Stimulated activated CD4-positive, alpha-beta T cell treated with anti-CD3 and anti-CD28 coated beads, Interleukin-12 subunit alpha, Interleukin-12 subunit beta, amount 100 ng/mL, for 24 hours (primary cell): ENCODE data around the gene CD164L2.
A peak's percentile ranks its signal among the peaks of the same experiment; 100 is the strongest.
"Not testable (repeated sequence)": the region's sequence is repeated elsewhere in the genome, so short reads cannot be mapped to it uniquely, and the experiment has no call there.

Source experiments
- DNase-seq, 2 experiments: peaks; one replicate each; pipeline ENCODE4 v3.0.0-alpha.2; 2020; ENCODE audit warnings: low read depth in 2 of 2

The CD164L2 gene

DNA sequence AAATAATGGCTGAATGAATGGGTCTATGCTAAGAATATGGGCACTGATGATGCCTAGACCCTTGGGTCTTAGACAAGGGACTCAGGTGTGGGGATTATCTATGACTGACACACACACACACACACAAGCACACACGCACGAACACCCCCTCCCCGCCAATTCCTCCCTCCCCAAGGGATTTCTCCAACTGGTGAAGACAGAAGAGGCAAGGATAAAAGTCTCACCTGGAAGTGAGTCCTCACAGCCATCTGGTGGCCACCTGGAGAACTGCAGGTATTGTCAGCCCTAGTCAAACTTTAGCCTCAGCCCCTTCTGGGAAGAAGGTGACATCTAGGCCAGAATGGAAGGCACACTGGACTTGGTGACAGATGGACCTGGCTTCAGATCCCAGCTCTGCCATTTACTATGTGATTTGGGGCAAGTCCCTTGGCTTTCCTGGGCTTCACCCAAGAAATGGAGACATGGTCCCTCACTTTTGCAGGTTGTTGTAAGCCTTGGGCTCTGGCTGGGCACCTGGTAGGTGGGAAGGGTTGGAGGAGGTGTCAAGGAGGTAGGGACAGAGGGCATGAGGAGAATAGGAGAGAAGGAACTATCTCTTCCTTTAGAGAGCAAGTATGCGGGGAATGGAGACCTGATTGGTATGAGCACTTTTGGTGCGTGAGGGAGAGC lies 5.3 kb upstream of the CD164L2 start:
- peak; percentile 44 to 73 for DNase-seq

DNA sequence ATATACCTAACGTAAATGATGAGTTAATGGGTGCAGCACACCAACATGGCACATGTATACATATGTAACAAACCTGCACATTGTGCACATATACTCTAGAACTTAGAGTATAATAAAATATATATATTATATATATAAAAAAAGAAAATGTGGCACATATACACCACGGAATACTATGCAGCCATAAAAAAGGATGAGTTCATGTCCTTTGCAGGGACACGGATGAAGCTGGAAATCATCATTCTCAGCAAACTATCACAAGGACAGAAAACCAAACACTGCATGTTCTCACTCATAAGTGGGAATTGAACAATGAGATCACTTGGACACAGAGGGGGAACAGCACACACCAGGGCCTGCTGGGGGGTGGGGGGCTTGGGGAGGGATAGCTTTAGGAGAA lies 1.7 kb upstream of the CD164L2 start:
- not testable (repeated sequence) for DNase-seq

DNA sequence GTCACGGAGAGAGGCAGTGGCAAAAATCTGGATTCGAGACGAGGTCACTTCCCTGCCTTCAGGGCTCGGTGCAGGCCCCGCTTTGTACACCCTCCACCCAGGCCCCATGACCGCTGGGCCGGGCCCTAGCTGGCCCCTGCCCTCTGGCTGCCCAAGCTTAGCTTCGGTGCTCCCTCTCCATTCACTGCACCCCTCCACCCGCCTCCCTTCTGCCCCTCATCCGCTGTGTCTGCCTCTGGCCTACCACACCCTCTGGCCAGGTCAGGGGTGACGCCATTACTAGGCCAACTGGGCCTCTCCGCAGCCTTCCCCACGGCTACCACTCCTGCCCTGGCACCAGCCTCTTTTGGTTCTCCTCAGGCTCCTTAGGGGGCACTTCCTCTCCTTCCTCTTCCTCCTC lies 528 bp upstream of the CD164L2 start:
- DNase-seq: no peak

DNA sequence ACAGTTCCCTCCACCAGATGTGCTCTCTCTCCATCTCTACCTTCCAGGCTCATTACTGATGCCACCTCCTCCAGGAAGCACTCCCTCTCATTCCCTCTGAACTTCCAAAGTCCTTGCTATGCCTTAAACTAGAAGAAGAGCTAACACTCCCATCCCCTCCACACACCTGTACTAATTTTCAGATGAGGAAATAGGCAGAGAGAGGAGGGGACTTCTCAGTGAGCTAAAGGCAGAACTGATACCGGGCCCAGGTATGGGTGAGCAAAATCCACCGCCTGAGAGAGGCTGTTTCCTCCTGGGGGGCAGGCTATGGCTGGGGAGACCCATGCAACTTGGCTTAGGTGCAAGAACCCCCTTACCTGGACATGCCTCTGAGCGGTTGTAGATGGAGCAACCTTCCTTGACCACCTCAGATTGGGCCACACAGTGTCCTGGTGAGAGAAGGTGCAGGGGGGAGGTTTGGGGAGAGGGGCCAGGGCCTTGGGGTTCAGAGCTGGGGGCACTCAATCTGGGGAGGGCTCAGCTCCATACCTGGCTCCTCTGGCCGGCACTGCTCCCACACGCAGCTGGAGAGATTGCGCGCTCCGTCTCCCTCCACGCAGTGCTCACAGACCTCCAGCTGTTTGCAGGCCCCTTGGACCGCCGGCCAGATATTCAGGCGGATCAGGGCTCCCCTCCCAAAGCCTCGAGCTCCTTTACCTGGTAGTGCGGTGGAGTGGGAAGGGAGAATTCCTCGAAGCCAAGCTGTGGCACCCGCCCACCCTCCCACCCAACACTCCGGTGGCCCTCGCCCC lies 967 bp downstream of the CD164L2 start:
- no peak for DNase-seq

DNA sequence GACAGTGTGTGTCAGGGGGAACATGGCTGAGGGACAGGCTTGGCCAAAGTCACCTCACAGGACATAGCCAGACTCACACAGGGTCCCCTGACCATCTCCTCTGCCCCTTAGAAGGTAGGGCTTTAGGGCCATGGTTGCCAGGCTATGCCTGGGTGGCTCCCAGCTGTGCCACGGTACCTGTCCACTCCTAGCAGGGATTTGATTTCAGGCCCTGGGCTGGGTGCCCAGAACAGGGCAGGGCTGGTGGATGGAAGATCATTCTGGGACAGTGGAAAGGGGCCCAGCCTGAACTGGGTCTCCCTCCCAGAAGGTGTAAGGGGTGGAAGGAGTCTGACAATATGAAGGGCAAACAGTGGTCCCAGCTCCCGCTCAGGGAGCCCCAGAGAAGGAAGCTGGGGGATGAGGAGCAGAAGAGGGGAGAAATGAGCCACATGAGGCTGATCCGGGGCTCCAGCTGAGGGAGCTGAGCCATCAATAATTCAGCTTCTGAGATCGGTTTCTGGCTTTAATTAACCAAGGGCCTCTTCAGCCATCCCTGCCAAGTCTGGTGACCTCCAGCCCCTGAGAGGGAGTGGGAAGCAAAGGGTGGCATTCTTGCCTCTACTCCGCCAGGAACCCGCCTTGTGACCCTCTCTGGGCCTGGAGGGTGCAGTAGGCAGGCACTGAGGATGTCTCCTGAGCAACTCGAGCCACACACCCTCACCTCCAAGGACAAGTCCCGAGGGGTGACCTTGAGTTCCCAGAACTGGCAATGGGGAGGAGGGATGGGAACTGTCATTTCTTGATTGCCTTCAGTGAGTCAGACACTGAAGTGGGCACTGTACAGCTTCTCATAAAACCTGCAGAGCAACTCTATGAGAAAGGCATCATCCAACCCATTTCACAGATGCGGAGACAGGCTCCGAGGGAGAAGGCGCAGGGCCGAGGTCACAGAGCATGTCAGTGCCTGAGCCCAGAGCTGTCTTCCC lies 2.1 kb downstream of the CD164L2 start:
- DNase-seq: no peak

DNA sequence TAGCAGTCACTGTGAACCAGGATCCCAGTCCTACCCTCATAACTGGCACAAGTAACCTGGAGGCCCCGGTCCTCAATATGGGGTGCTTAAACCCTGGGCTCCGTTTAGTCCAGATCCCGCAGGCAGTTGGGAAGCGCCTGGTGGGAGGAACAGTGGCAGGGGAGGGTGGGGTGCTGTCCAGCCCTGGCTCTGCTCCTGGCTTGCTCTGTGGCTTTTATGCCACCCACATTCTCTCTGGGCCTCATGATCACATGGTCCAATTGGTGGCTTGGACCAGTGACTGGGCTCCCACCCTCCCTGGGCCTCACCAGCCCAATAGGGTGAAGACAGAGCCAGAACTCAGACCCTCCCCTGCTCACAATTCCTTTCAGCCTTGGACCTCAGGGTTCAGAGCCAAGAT lies 2.9 kb downstream of the CD164L2 start:
- DNase-seq: no peak

DNA sequence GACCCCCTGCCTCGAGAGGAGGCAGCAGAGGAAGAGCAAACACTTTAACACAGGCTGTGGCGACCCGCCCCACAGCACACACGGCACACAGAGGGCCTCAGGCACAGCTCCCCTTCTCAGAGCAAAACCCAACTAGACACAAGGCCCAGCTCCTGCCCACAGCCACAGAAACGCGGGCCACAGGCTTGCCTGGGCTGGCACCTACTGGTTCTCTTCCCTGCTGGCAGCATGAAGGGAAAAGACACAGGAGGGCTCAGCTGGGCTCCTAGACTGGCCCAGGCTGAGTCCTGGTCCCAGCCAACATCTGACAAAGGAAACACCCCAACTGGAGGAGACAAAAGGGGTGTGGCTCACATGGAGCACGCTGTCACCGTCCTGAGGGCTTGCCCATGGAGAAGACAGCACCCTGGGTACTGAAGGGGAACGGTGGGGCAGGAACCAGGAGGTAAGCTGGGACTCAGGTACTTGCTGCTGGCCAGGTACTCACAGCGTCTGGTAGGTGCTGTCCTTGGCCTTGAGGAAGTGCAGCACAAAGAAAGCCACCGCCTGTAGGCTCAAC lies 3.5 kb downstream of the CD164L2 start:
- DNase-seq: no peak

DNA sequence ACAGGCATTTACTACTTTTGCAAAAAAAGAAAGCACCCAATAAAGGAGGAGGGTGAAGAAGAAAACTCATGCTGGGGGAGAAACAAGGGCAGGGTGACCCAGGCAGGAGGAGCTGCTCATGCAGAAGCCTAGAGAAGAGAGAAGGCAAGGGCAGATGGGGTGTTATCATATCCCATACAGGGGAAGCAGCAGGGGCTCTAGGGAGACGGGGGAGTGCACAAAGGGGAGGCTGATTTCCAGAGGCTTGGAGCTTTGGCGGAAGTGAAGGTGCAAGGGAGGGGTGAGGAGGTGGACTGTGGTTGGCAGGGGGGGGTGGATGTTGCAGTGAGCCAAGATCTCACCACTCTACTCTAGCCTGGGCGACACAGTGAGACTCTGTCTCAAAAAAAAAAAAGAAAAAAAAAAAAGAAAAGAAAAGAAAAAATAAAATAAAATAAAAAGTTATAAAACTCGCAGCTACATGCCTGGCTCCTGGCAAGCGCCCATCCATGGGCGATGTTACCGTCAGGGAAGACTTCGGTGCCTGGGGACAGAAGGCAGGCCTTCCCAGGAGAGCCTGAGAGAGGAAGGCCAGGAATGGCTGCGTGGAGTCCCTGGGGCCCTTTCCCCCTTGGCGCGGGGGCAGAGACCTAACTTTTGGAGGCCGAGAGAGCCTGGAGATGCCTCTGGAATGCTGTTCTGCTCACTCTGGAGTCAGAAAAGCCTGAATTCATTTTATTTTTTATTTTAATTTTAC lies 5.2 kb downstream of the CD164L2 start:
- no peak for DNase-seq

DNA sequence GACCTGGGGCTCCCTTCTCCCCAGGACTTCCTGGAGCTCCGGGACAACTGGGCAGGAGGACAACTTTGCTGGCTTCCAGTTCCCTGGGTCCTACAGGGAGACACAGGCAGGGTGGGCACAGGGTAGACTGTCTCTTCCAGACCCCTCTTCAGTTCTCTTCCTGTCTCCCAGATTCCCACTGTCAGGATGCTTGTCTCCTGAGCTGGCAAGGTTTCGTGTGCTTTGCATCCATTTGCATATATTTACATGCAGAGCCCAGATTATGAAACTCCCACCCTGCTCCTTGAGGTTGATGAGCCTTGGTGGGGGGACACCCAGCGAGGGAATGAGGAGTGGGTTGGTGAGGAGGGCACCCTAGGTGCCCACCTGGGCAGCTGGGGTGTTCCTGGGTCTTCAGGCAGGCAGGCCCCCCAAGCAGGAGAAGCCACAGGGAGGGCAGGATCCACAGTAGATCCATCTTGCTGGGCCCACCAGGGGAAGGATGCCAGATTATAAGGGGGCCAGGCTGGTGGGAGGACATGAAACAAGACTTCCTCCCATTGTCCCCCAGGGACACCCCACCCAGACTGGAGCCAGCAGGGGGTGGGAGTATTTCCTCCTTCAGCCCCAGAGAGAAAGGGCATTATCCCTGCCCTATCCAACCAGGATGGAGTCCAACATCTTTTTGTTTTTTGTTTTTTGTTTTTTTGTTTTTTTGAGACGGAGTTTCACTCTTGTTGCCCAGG lies 8.6 kb downstream of the CD164L2 start, which contains the start of gene FCN3:
TSS of gene FCN3 (minus strand) at position 463 of the 725 bp plus-strand sequence. CDS start at position 457, 6 bp downstream.
- no peak for DNase-seq

DNA sequence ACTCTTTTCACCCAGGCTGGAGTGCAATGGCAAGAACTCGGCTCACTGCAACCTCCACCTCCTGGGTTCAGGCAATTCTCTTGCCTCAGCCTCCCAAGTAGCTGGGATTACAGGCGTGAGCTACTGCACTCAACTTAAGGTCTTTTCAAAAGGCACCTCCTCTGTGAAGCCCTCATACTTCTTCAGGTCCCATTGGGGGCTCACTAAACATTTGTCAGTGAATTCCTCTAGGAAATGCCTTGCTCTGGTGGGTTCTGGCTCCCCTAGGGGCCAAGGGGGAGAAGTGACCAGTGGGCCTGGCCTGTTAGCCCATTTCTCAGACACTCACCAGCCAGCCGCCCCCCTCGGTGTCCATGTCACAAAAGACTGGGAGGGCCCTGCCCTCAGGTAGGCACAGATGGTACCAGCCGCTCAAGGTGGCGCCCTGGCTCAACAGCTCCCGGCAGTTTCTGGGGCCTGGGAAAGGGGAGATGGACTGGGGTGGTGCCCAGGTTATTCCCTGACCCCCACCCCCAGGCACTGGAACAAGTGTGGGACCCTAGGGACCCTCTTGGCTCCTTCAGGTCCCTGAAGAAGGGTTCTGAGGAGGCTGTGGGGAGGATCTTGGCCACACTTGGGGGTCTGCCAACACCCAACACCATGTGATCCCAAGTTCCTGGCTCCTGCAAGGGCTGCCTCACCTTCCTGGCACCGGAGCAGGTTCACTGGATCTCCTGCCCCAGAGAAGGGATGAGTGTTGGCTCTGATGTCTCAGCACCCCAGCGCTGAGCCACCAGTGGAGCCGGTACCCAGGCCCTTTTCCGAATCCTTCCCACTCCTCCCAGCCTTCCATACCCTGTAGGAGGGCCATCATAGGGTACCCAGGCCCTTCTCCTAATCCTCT lies 10.1 kb downstream of the CD164L2 start:
- DNase-seq: no peak

DNA sequence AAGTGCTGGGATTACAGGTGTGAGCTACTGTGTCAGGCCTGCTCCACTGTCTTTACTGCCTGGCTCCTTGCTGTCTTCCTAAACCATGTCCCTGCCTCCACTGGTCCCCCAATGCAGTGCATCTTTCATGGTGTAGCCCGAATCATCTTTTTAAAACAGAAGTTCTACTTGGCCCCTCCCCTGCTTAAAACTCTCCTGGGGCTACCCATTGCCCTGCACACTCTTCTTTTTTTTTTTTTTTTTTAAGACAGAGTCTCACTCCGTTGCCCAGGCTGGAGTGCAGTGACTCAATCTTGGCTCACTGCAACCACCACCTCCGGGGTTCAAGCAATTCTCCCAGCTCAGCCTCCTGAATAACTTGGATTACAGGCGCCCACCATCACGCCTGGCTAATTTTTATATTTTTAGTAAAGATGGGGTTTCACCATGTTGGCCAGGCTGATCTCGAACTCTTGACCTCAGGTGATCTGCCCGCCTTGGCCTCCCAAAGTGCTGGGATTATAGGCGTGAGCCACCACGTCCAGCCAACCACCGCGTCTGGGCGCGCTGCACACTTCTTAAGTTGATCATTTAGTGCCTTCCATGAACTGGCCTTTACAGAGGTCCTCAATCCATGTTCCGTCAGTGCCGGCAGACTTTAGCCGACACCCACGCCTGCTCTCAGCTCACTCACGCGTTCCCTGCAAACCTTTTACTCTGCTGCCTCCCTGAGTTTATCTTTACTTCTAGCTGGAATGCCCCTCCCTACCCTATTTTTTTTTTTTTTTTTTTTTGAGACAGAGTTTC lies 10.9 kb downstream of the CD164L2 start:
- DNase-seq: no peak

DNA sequence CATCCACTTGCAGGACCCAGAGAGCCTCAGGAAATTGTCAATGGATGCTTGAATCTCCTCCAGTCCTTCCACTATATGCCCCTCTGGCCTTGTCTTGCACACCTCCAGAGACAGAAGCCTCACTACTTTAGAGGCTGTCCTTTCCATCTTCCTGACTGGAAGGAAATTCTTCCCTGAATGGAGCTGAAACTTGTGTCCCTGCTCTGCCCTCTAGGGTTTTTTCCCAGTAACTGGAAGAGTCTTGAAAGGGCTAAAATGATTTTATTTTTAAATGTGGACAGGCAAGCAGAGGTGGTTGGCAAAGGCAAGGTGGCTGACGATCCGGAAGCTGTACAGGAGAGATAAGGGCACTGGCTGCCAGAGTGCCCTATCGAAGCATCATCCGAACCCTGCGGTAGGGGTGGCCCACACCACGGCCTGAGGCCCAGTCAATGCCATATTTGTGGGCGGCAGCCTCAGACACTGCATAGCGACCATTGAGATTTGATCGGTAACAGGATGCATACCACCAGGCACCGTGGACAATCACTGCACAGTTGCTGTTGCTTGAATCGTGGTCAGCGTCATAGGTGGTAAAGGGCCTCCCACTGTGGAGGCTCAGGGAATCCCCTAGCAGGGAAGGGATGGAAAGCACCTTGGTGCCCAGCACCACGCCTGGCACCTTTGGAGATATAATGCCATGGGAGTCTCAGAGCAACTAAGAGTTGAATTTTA lies 14.1 kb downstream of the CD164L2 start:
- no peak for DNase-seq

DNA sequence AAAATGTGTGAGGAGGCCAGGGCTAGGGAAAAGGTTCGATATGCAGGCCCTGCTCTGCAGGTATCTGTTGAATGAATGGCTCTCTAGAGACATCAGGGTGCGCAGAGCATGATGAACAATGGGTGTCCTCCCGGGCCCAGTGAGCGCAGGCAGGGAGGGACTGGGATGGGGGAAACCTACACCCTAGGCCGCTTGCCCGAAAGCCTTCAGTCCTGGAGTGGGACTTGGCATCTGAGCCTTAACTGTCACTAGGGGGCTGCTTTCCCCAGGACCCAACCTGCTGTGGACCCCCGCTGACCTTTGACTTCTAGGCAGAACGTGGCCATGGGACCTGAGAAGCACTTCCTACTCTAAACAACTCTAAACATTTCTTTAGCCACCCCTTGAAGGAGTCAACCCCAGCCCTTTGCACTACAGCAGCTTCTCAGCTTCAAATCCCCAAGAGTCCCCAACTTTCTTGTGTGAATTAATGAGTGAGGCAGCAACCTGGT lies 15.9 kb downstream of the CD164L2 start:
- DNase-seq: no peak

DNA sequence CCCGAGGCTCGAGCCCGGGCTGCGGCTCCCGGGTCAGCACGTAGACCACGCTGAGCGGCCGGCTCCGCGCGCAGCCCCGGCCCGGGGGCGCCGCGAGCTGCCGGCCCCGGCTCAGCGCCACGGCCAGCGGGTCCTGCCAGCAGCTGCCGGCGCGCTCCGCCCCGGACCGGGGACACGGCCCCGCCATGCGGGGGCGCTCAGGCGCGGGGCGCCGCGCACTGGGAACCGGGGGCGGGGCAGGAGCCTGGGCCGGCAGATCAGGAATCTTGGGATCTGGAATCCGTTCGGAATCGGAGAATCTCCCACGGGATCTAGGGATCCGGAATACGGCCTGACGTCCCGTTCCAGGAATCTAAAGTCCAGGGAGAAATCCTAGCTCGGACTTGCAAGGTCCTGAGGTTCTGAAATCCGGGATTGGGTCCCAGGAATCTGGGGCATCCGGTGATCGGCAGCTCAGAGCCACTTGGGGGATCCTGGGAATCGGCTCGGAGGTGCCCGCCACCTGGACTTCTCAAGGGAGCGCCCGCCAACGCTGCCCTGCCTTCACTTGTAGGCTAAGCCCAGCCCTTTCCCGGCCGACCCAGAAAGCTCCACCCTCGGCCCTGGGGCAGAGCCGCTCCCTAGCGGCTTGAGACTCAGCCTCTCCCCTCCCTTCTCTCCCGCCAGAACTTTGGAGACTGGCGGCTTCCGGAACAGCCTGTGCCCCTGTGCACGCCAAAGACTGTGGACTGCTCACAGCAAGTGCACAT lies 16.5 kb downstream of the CD164L2 start, which contains the start of gene MAP3K6:
TSS of gene MAP3K6 (minus strand) at position 551 of the 749 bp plus-strand sequence. CDS start at position 187, 364 bp downstream.
- DNase-seq: peak in 1 of 2 experiments; percentile 65

DNA sequence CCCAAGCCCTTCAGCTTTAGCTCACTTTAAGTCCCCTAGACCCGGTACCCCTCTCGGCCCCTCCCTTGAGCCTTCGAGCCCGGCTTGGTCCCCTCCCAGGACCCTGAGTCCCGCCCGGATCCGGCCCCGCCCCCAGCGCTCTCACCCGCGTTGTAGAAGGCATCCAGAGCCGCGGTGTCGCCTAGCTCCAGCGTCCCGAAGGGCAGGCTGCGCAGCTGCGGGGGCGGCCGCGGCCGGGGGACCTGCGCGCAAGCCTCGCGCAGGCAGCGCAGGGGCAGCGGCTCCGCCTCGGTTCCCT lies 17.1 kb downstream of the CD164L2 start:
- DNase-seq: peak; percentile 52 to 83

DNA sequence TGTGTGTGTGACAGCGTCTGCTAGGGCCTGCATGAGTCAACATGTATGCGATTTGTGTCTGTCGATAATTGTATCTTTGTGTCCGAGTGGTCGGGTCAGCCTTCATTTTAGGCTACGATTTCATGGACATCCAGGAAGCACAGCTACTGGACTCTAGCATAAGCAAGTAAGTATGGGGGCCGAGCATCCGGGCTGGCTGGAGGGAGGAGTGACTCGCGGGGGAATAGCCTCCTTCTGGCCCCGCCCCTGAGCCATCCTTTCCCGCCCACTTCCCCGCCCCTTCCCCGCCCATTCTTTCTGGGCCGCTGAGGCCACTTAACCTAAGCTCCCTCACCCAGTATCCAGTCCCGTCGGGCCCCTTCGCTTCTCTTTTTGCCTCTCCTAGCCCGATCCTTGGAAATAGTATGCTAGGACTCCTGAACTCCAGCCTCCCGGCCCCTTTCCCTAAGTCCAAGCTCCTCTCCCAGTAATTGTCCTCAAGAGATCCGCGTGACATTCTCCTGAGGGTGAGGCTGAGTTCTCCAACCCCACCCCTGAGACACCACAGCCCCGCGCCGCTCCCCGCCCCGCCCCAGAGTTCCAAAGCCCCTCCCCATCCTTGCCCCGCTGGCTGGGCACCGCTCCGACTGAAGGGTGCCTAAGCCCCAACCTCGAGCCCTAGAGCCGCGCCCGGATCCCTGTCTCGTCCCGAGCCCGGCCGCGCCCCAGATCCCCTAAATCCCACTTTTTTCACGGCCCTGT lies 17.6 kb downstream of the CD164L2 start:
- peak; percentile 56 to 79 for DNase-seq
